Trophoblast cell (in vitro differentiated cells and primary cell): Measurements from ENCODE around the gene SLIT3.

Source experiments
- DNase-seq, 2 donors: peaks; one replicate each; pipeline ENCODE4 v3.0.0-alpha.2; 2016
- H2AFZ ChIP-seq: 2 replicates; pipeline ENCODE4 v1.6.1; 2013; ENCODE audit warnings: low read length, moderate library complexity, mild to moderate bottlenecking; ENCODE audit not compliant: insufficient read depth, poor library complexity
- H2AK5ac ChIP-seq: 2 replicates; pipeline ENCODE4 v1.6.1; 2013; ENCODE audit warnings: mild to moderate bottlenecking, low read length
- H2BK120ac ChIP-seq: 2 replicates; pipeline ENCODE4 v1.6.1; 2013; ENCODE audit warnings: low read length, mild to moderate bottlenecking, moderate library complexity; ENCODE audit not compliant: insufficient read depth, poor library complexity
- H2BK12ac ChIP-seq: 2 replicates; pipeline ENCODE4 v1.6.1; 2013; ENCODE audit warnings: mild to moderate bottlenecking, low read length, moderate library complexity
- H2BK5ac ChIP-seq: 2 replicates; pipeline ENCODE4 v1.6.1; 2013; ENCODE audit warnings: low read length, low read depth, moderate library complexity, mild to moderate bottlenecking; ENCODE audit not compliant: poor library complexity
- H3K14ac ChIP-seq: 2 replicates; pipeline ENCODE4 v1.6.1; 2013; ENCODE audit warnings: mild to moderate bottlenecking, low read length
- H3K18ac ChIP-seq: 2 replicates; pipeline ENCODE4 v1.6.1; 2013; ENCODE audit warnings: mild to moderate bottlenecking, low read length
- H3K23ac ChIP-seq: 2 replicates; pipeline ENCODE4 v1.6.1; 2013; ENCODE audit warnings: low read length
- H3K27ac ChIP-seq: 2 replicates; pipeline ENCODE4 v1.5.1; 2013; ENCODE audit warnings: low read depth, mild to moderate bottlenecking, inconsistent platforms, low read length, moderate library complexity
- H3K27me3 ChIP-seq: 2 replicates; pipeline ENCODE4 v1.6.1; 2013; ENCODE audit warnings: inconsistent platforms, mild to moderate bottlenecking, low read length, moderate library complexity; ENCODE audit not compliant: insufficient read depth
- H3K36me3 ChIP-seq, 2 experiments: 1 replicate in 1 of 2; 2 replicates in 1 of 2; pipeline ENCODE4 v1.6.1; 2013; ENCODE audit warnings: low read length in 2 of 2, mild to moderate bottlenecking in 2 of 2, moderate library complexity in 1 of 2; ENCODE audit not compliant: insufficient read depth in 2 of 2, control insufficient read depth in 1 of 2
- H3K4ac ChIP-seq: 2 replicates; pipeline ENCODE4 v1.6.1; 2013; ENCODE audit warnings: low read depth, mild to moderate bottlenecking, low read length, moderate library complexity
- H3K4me1 ChIP-seq, 2 experiments: 1 replicate in 1 of 2; 2 replicates in 1 of 2; pipeline ENCODE4 v1.6.1; 2013; ENCODE audit warnings: low read length in 2 of 2, mild to moderate bottlenecking in 2 of 2, moderate library complexity in 1 of 2; ENCODE audit not compliant: insufficient read depth in 2 of 2, control insufficient read depth in 1 of 2
- H3K4me2 ChIP-seq: 2 replicates; pipeline ENCODE4 v1.6.1; 2013; ENCODE audit warnings: inconsistent platforms, mild to moderate bottlenecking, low read length, moderate library complexity
- H3K4me3 ChIP-seq: 2 replicates; pipeline ENCODE4 v1.5.1; 2013; ENCODE audit warnings: mild to moderate bottlenecking, low read depth, low read length, inconsistent platforms
- H3K79me1 ChIP-seq: one replicate; pipeline ENCODE4 v1.6.1; 2013; ENCODE audit warnings: low read length
- H3K79me2 ChIP-seq: 2 replicates; pipeline ENCODE4 v1.6.1; 2013; ENCODE audit warnings: low read length, mild to moderate bottlenecking; ENCODE audit not compliant: control insufficient read depth, insufficient read depth, poor library complexity
- H3K9ac ChIP-seq: 2 replicates; pipeline ENCODE4 v1.6.1; 2013; ENCODE audit warnings: mild to moderate bottlenecking, low read length
- H3K9me3 ChIP-seq: 2 replicates; pipeline ENCODE4 v1.6.1; 2013; ENCODE audit warnings: low read depth, mild to moderate bottlenecking, control low read depth, inconsistent platforms, low read length; ENCODE audit not compliant: insufficient read depth
- H4K12ac ChIP-seq: 2 replicates; pipeline ENCODE4 v1.6.1; 2013; ENCODE audit warnings: low read depth, mild to moderate bottlenecking, low read length, moderate library complexity
- H4K8ac ChIP-seq: 2 replicates; pipeline ENCODE4 v1.6.1; 2013; ENCODE audit warnings: low read depth, mild to moderate bottlenecking, low read length, moderate library complexity
- H4K91ac ChIP-seq: one replicate; pipeline ENCODE4 v1.6.1; 2013; ENCODE audit warnings: low read depth, mild to moderate bottlenecking, low read length, moderate library complexity
- WGBS: extraction: QIAGEN DNeasy Blood & Tissue Kit; methylation state at CpG from one replicate; pipeline ENCODE4 v1.1.7; 2013; ENCODE audit warnings: missing lambda C conversion rate; ENCODE audit not compliant: insufficient read length, insufficient coverage; ENCODE audit errors: extremely low coverage; 5-methylcytosine and 5-hydroxymethylcytosine counted together

Gene SLIT3

GRCh38 chr5:169272731-169273427 is 28.1 kb downstream of the SLIT3 start:
- Histone ChIP-seq H3K9ac (no peak overlapping the region), H2BK12ac (no peak overlapping the region), H2BK5ac (no peak overlapping the region), H3K27me3 (no peaks in the 10 kb centered on the region), H4K12ac (no peak overlapping the region), H3K4me2 (no peak overlapping the region), H2AK5ac (no peak overlapping the region), H3K4me3 (no peak overlapping the region), H4K91ac (no peak overlapping the region), H3K36me3 (peaks cover 3 to 13% of the 10 kb centered on the region in 2 experiments), H3K9me3 (no peaks in the 10 kb centered on the region), H3K4me1 (peaks cover 6 to 8% of the 10 kb centered on the region in 2 experiments), H3K27ac (no peak overlapping the region), H3K18ac (no peak overlapping the region), H3K23ac (no peak overlapping the region), H4K8ac (no peak overlapping the region), H3K79me1 (no peaks in the 10 kb centered on the region), H3K79me2 (no peaks in the 10 kb centered on the region), H3K4ac (no peak overlapping the region), H2BK120ac (no peak overlapping the region), H2AFZ (no peak overlapping the region), H3K14ac (no peak overlapping the region)
- no peak for DNase-seq
- no CpG with 5 or more reads among the region's 12 CpGs for WGBS

GRCh38 chr5:169272111-169272510 is 28.8 kb downstream of the SLIT3 start:
- H3K4me2 ChIP-seq: no peak overlapping the region
- H2BK120ac ChIP-seq: no peak overlapping the region
- no peak overlapping the region for H3K18ac ChIP-seq
- no peaks in the 10 kb centered on the region for H3K27me3 ChIP-seq
- no peak overlapping the region for H3K27ac ChIP-seq
- no peak overlapping the region for H3K14ac ChIP-seq
- peaks cover 3 to 11% of the 10 kb centered on the region in 2 experiments for H3K36me3 ChIP-seq
- no peaks in the 10 kb centered on the region for H3K79me1 ChIP-seq
- H2BK12ac ChIP-seq: no peak overlapping the region
- H4K91ac ChIP-seq: no peak overlapping the region
- H2AFZ ChIP-seq: no peak overlapping the region
- no CpG with 5 or more reads among the region's 5 CpGs for WGBS
- no peaks in the 10 kb centered on the region for H3K9me3 ChIP-seq
- H3K4me1 ChIP-seq: peaks cover 6 to 8% of the 10 kb centered on the region in 2 experiments
- no peak overlapping the region for H3K4ac ChIP-seq
- H3K23ac ChIP-seq: no peak overlapping the region
- no peaks in the 10 kb centered on the region for H3K79me2 ChIP-seq
- no peak overlapping the region for H2AK5ac ChIP-seq
- no peak overlapping the region for H4K8ac ChIP-seq
- H2BK5ac ChIP-seq: no peak overlapping the region
- H4K12ac ChIP-seq: no peak overlapping the region
- no peak overlapping the region for H3K9ac ChIP-seq
- DNase-seq: no peak
- H3K4me3 ChIP-seq: no peak overlapping the region

- Histone ChIP-seq H4K91ac (no peak overlapping the region), H2BK5ac (no peak overlapping the region), H2AK5ac (no peak overlapping the region), H3K4ac (no peak overlapping the region), H3K36me3 (peaks cover 2 to 8% of the 10 kb centered on the region in 2 experiments), H3K14ac (no peak overlapping the region), H3K27ac (no peak overlapping the region), H4K8ac (no peak overlapping the region), H2BK120ac (no peak overlapping the region), H3K27me3 (no peaks in the 10 kb centered on the region), H3K4me1 (peaks cover 6 to 8% of the 10 kb centered on the region in 2 experiments), H3K79me1 (no peaks in the 10 kb centered on the region), H3K9me3 (no peaks in the 10 kb centered on the region), H3K79me2 (no peaks in the 10 kb centered on the region), H4K12ac (no peak overlapping the region), H3K4me2 (no peak overlapping the region), H3K23ac (no peak overlapping the region), H3K9ac (no peak overlapping the region), H2BK12ac (no peak overlapping the region), H3K4me3 (no peak overlapping the region), H3K18ac (no peak overlapping the region), H2AFZ (no peak overlapping the region)
- DNase-seq: no peak
- no CpG with 5 or more reads among the region's 3 CpGs for WGBS
Measured at GRCh38 chr5:169270827-169271226, 30.1 kb downstream of the SLIT3 start.

- no peak for DNase-seq
- Histone ChIP-seq H4K8ac (no peak overlapping the region), H2AK5ac (no peak overlapping the region), H2AFZ (no peak overlapping the region), H3K23ac (no peak overlapping the region), H3K14ac (no peak overlapping the region), H3K18ac (no peak overlapping the region), H3K27me3 (no peaks in the 10 kb centered on the region), H4K12ac (no peak overlapping the region), H2BK120ac (no peak overlapping the region), H3K36me3 (peaks cover 0 to 4% of the 10 kb centered on the region in 2 experiments), H3K4me1 (peaks cover 4% of the 10 kb centered on the region in 2 experiments), H3K79me2 (no peaks in the 10 kb centered on the region), H3K9me3 (no peaks in the 10 kb centered on the region), H2BK5ac (no peak overlapping the region), H3K79me1 (no peaks in the 10 kb centered on the region), H2BK12ac (no peak overlapping the region), H3K27ac (no peak overlapping the region), H3K4me2 (no peak overlapping the region), H3K4me3 (no peak overlapping the region), H4K91ac (no peak overlapping the region), H3K4ac (no peak overlapping the region), H3K9ac (no peak overlapping the region)
- no CpG with 5 or more reads among the region's 7 CpGs for WGBS
Measured at GRCh38 chr5:169268019-169268418, 32.9 kb downstream of the SLIT3 start.
